ENCODE data around the gene PPT1. TPM values are rescaled to one million over a fixed set of nuclear protein-coding genes. Genes with fewer than 3 reads are reported as not detected.

Gene PPT1
- total and polyA plus RNA-seq, 2 of the 8 experiments (the other 6 are each of a cell fraction or from before 2014, with no cell fraction given): 77.1 to 150 TPM

- H3K27me3 ChIP-seq (replicated peaks in 1 of 4; ENCODE audit: control insufficient read depth in 3 of 4, extremely low read depth in 1 of 4, insufficient read depth in 3 of 4, low read length in 3 of 4): no peaks in the 10 kb centered on the region
- no peaks in the 10 kb centered on the region for H3K23me2 ChIP-seq (ENCODE audit: low read depth, low read length)
- no peak overlapping the region for H2BK5ac ChIP-seq (ENCODE audit: low read depth, low read length)
- FAIRE-seq (no peak), DNase-seq (ENCODE audit: low read depth in 1 of 2, low spot score in 2 of 2) (no peak)
- H3K27ac ChIP-seq (ENCODE audit: low read depth, low read length): no peak overlapping the region
- no peak overlapping the region for H3K4me2 ChIP-seq (ENCODE audit: insufficient read depth in 1 of 2, low read depth in 2 of 2, low read length in 2 of 2)
- no peak overlapping the region for H4K5ac ChIP-seq (ENCODE audit: insufficient read length, low read depth, low read length)
- H2BK120ac ChIP-seq (replicated peaks; ENCODE audit: low read depth, low read length): no peak overlapping the region
- WGBS, 2 experiments (ENCODE audit: extremely low coverage in 1 of 2, insufficient coverage in 1 of 2, insufficient read length in 1 of 2, insufficient replicate concordance in 2 of 2, low coverage in 1 of 2, low lambda C conversion rate in 2 of 2, missing lambda C conversion rate in 1 of 2): 77% methylated on average over 1 of the region's 1 CpG; no CpG with 5 or more reads in 1 of the 2 experiments
- no peak overlapping the region for H3K23ac ChIP-seq (ENCODE audit: insufficient read length)
- no peaks in the 10 kb centered on the region for H3K9me3 ChIP-seq (ENCODE audit: insufficient read depth in 2 of 2, low read depth in 1 of 2, low read length in 1 of 2)
- H3K56ac ChIP-seq (replicated peaks; ENCODE audit: insufficient read length, low read depth, low read length): no peak overlapping the region
- H3K14ac ChIP-seq (ENCODE audit: insufficient read length): no peak overlapping the region
- H3K4ac ChIP-seq (replicated peaks; ENCODE audit: insufficient read length, low read depth, low read length): no peak overlapping the region
- H2AK5ac ChIP-seq (ENCODE audit: low read depth, low read length): no peak overlapping the region
- H3K9ac ChIP-seq (replicated peaks in 1 of 4; ENCODE audit: extremely low read depth in 1 of 4, low read depth in 3 of 4, low read length in 3 of 4): no peak overlapping the region
- peaks cover 0 to 6% (median 5%) of the 10 kb centered on the region in 4 experiments; a peak in 5 of 7 replicates for H3K4me1 ChIP-seq (replicated peaks in 1 of 4; ENCODE audit: control insufficient read depth in 3 of 4, insufficient read depth in 4 of 4, low read length in 3 of 4)
- H3K79me1 ChIP-seq (ENCODE audit: low read depth, low read length): peaks cover 4% of the 10 kb centered on the region
- H2BK15ac ChIP-seq (ENCODE audit: low read length): no peak overlapping the region
- no peak overlapping the region for H2BK20ac ChIP-seq (ENCODE audit: low read length)
- H3K79me2 ChIP-seq (ENCODE audit: control insufficient read depth in 1 of 2, insufficient read depth in 2 of 2, low read length in 2 of 2): peaks cover 0 to 64% of the 10 kb centered on the region in 2 experiments
- H4K91ac ChIP-seq (replicated peaks; ENCODE audit: insufficient read length, low read length): no peak overlapping the region
- no peak overlapping the region for H2AFZ ChIP-seq (ENCODE audit: low read length)
- no peak overlapping the region for H3K18ac ChIP-seq (ENCODE audit: extremely low read depth, low read length)
- CTCF ChIA-PET (ENCODE audit: partially characterized antibody): interaction anchor here (1.1 to 1.6 kb wide), 7 partner anchors 12 to 281 kb away, joined by 3 to 5 read pairs (median 3); partner anchors contain the start of gene CAP1
- H4K20me1 ChIP-seq (replicated peaks in 1 of 2; ENCODE audit: control insufficient read depth in 1 of 2, insufficient read depth in 2 of 2, low read length in 2 of 2): peaks cover 0 to 13% of the 10 kb centered on the region in 2 experiments
- no peak overlapping the region for H3K4me3 ChIP-seq (ENCODE audit: extremely low read depth in 1 of 4, insufficient read depth in 2 of 4, low read depth in 3 of 4, low read length in 4 of 4)
- peaks cover 9 to 35% (median 21%) of the 10 kb centered on the region in 4 experiments; a peak in 7 of 8 replicates for H3K36me3 ChIP-seq (ENCODE audit: control insufficient read depth in 2 of 4, insufficient read depth in 4 of 4, low read length in 3 of 4)
- POLR2A ChIA-PET (ENCODE audit: partially characterized antibody): interaction anchor here (0.6 to 2.3 kb wide), 8 partner anchors 8 to 167 kb away, joined by 3 to 8 read pairs (median 4); partner anchors contain the start of gene CAP1
- no peak overlapping the region for H4K8ac ChIP-seq (ENCODE audit: extremely low read depth, insufficient read depth, low read length)
- H2BK12ac ChIP-seq (ENCODE audit: low read depth, low read length): no peak overlapping the region
- TF ChIP-seq RNF2 (IDR thresholded peaks at IDR 0.05; ENCODE audit: borderline replicate concordance, low read depth, low read length, missing control alignments, poor library complexity, severe bottlenecking) (no peak), CBX8 (IDR thresholded peaks at IDR 0.05; ENCODE audit: borderline replicate concordance, low read depth, low read length) (no peak), CBX5 (IDR thresholded peaks at IDR 0.05; ENCODE audit: low read depth, low read length) (no peak), EZH2 (IDR thresholded peaks at IDR 0.05; ENCODE audit: low read depth, low read length, severe bottlenecking) (no peak), HDAC2 (IDR thresholded peaks at IDR 0.05; ENCODE audit: borderline replicate concordance in 1 of 2, low read depth in 2 of 2, low read length in 2 of 2) (no peak), SIRT6 (IDR thresholded peaks at IDR 0.05; ENCODE audit: low read length) (no peak), ATF2 (IDR thresholded peaks at IDR 0.05; ENCODE audit: low read length) (no peak), RXRA (IDR thresholded peaks at IDR 0.05; ENCODE audit: insufficient read depth, low read depth, low read length) (no peak), BACH1 (IDR thresholded peaks at IDR 0.05; ENCODE audit: low read length) (no peak), BRCA1 (IDR thresholded peaks at IDR 0.05; ENCODE audit: low read depth, low read length) (no peak)
Observed at GRCh38 chr1:40057310-40058030, 39.6 kb downstream of the PPT1 start.

Data from H1 (cell line).